HepG2 (cell line): ENCODE measurements around the gene CCDC197.

Experiments
- CTCF ChIP-seq: sonication (generic); formaldehyde crosslinking; IDR thresholded peaks from 2 replicates; pipeline ENCODE4 v1.5.0; 2020; ENCODE audit warnings: mild to moderate bottlenecking, missing genetic modification reagents, moderate library complexity
- FOXA1 ChIP-seq, 2 experiments: fragments of 450-650 bp in 1 of 2; sonication (generic) in 1 of 2; formaldehyde crosslinking in 1 of 2; IDR thresholded peaks; 2 replicates each; pipeline versions ENCODE4 v1.4.0 to v1.6.1; 2016 to 2020; ENCODE audit warnings: missing genetic modification reagents in 1 of 2
- MEF2D ChIP-seq: sonication (generic); formaldehyde crosslinking; IDR thresholded peaks from 2 replicates; pipeline ENCODE4 v1.5.1; 2020; ENCODE audit warnings: mild to moderate bottlenecking, missing genetic modification reagents
- POLR2A ChIP-seq, 2 experiments: IDR thresholded peaks; 2 replicates each; pipeline ENCODE4 v1.6.1; 2011; ENCODE audit warnings: low read depth in 2 of 2, low read length in 2 of 2, mild to moderate bottlenecking in 1 of 2, moderate library complexity in 1 of 2; ENCODE audit not compliant: insufficient read depth in 1 of 2
- SMAD1 ChIP-seq: sonication (generic); formaldehyde crosslinking; IDR thresholded peaks from 2 replicates; pipeline ENCODE4 v1.4.0; 2020; ENCODE audit warnings: missing genetic modification reagents, low read depth, mild to moderate bottlenecking, borderline replicate concordance
- SRSF9 ChIP-seq: fragments of 200-400 bp; formaldehyde crosslinking; IDR thresholded peaks from 2 replicates; pipeline ENCODE4 v1.6.1; 2018; ENCODE audit warnings: borderline replicate concordance, mild to moderate bottlenecking, low read depth, low read length; ENCODE audit not compliant: insufficient read depth, poor library complexity, severe bottlenecking
- TARDBP ChIP-seq: sonication (generic); formaldehyde crosslinking; IDR thresholded peaks from 2 replicates; pipeline ENCODE4 v1.8.0; 2022; ENCODE audit warnings: mild to moderate bottlenecking, missing genetic modification reagents
- ZBTB20 ChIP-seq: sonication (generic); formaldehyde crosslinking; IDR thresholded peaks from 2 replicates; pipeline ENCODE4 v1.8.1; 2023; ENCODE audit warnings: missing genetic modification reagents, low read depth, mild to moderate bottlenecking, borderline replicate concordance
- ZBTB46 ChIP-seq: sonication (generic); formaldehyde crosslinking; IDR thresholded peaks from 2 replicates; pipeline ENCODE4 v1.4.0; 2020; ENCODE audit warnings: mild to moderate bottlenecking, missing genetic modification reagents, borderline replicate concordance
- ZNF230 ChIP-seq: sonication (generic); formaldehyde crosslinking; IDR thresholded peaks from 2 replicates; pipeline ENCODE4 v1.4.0; 2020; ENCODE audit warnings: mild to moderate bottlenecking, missing genetic modification reagents
- ZNF609 ChIP-seq: sonication (generic); formaldehyde crosslinking; IDR thresholded peaks from 2 replicates; pipeline ENCODE4 v1.4.0; 2020; ENCODE audit warnings: mild to moderate bottlenecking, missing genetic modification reagents, borderline replicate concordance
- TF ChIP-seq, protein P1 (sequence below): sonication (generic); formaldehyde crosslinking; IDR thresholded peaks from 2 replicates; pipeline ENCODE4 v1.4.0; 2020; ENCODE audit warnings: missing genetic modification reagents

GRCh38 chr14:93960108-93960475 is 37.0 kb upstream of the CCDC197 start:
- TF ChIP-seq ZNF609 (CRISPR knock-in tag) (no peak), FOXA1 (IDR thresholded peaks at IDR 0.05) (no peak), FOXA1 (CRISPR knock-in tag; IDR thresholded peaks at IDR 0.05) (no peak), CTCF (no peak), SMAD1 (CRISPR knock-in tag) (no peak), MEF2D (no peak), ZNF230 (CRISPR knock-in tag) (no peak), ZBTB46 (CRISPR knock-in tag) (no peak), TARDBP (no peak), POLR2A (IDR thresholded peaks at IDR 0.05; ENCODE audit: insufficient read depth in 1 of 2, low read depth in 2 of 2, low read length in 2 of 2) (no peak; a peak in 1 of 4 replicates), ZBTB20 (no peak), SRSF9 (no peak)
- TF ChIP-seq, protein P1, sequence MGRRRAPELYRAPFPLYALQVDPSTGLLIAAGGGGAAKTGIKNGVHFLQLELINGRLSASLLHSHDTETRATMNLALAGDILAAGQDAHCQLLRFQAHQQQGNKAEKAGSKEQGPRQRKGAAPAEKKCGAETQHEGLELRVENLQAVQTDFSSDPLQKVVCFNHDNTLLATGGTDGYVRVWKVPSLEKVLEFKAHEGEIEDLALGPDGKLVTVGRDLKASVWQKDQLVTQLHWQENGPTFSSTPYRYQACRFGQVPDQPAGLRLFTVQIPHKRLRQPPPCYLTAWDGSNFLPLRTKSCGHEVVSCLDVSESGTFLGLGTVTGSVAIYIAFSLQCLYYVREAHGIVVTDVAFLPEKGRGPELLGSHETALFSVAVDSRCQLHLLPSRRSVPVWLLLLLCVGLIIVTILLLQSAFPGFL = no peak
